Dedifferentiated amniotic fluid mesenchymal stem cell (primary cell): Measurements from ENCODE around the gene PRKCB.
"Not testable (repeated sequence)": the region's sequence is repeated elsewhere in the genome, so short reads cannot be mapped to it uniquely, and the experiment has no call there.

Source experiments
- DNase-seq: peaks from one replicate; pipeline ENCODE4 v3.0.0-alpha.2; 2016; ENCODE audit errors: extremely low spot score

The PRKCB gene

GRCh38 chr16:24009098-24009497 is 173.3 kb downstream of the PRKCB start:
- no peak for DNase-seq

- DNase-seq = no peak
These were observed 174.2 kb downstream of the PRKCB start for GRCh38 chr16:24009955-24010354.

DNA sequence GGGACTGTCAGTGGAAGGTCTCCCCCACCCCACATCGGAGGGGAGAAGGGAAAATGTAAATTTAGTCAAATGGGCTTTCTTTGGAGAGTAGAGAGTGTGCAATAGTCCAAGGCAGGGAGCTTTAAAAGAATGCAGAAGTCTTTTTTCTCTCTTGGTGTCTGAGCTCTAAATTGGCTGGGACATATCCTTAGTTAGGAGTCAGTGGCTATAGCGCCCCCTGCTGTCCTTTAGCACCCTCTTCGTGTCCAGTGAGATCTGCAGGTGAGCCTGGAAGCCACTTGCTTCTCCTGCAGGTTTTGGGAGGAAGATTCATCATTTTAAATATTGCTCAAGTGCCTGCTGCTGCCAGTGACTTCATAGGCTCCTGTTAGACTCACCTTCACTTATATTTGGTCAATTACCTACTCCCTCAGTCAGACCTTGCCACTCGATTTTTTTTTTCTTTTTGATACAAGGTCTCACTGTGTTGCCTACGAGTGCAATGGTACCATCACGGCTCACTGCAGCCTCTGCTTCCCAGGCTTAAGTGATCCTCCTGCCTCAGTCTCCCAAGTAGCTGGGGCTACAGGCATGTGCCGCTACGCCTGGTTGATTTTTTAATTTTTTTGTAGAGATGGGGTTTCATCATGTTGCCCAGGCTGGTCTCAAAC is 174.8 kb downstream of the PRKCB start:
- peak; percentile 51 for DNase-seq

- no peak for DNase-seq
These were observed 175.5 kb downstream of the PRKCB start for GRCh38 chr16:24011237-24011636.

- DNase-seq = no peak
These were observed 177.4 kb downstream of the PRKCB start for GRCh38 chr16:24013054-24013636.

DNA sequence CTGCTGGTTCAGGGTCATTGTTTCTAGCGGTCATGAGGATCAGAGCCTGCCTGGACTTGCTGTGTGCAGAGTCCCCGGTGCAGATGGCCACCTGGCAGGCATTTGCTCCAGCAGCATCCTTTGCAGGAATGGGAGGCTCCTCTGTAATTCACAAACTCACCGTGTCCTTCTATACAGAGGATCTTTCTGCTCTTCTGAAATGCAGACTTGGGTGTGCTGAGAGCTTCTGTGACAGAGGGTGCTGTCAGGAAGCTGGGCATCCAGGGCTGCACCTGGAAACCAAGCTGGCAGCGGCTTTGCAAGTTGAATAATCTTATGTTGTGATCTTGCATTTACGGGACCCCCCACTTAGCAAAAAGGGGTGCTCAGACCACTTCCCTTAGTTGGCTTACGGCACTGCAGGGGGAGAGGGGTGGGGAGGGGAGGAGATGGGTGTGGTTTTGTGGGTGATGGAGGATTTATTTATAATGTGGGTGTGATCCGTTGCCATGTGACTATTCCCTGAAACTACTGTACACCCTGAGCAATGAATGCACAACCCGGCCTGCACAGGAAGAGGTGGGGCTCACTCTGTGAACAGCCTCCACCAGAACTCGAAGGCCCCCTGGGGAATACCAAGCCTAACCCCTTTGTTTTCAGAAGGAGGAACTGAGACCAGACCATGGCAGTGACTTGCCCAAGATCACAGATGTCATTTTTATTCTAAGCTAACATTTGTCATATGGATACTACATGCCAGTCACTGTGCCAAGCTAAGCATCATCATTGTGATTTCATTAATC is 178.3 kb downstream of the PRKCB start:
- DNase-seq = no peak

DNA sequence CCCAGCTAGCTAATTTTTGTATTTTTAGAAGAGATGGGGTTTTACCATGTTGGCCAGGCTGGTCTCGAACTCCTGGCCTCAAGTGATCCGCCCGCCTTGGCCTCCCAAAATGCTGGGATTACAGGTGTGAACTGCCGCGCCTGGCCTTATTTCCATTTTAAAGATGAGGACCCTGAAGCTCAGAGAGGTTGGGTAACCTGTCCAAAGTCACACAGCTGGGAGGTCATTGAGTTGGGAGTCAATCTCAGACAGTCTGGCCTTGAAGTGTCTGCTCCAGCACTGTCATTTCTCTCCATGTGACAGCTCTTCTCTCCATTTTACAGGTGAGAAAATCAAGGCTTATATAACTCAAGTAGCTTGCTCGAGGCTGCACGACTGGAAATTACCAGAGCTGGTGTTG is 179.2 kb downstream of the PRKCB start:
- DNase-seq = not testable (repeated sequence)

- DNase-seq = no peak
These were observed 180.1 kb downstream of the PRKCB start for GRCh38 chr16:24015923-24016322.

- no peak for DNase-seq
These were observed 182.7 kb downstream of the PRKCB start for GRCh38 chr16:24018485-24018884.

DNA sequence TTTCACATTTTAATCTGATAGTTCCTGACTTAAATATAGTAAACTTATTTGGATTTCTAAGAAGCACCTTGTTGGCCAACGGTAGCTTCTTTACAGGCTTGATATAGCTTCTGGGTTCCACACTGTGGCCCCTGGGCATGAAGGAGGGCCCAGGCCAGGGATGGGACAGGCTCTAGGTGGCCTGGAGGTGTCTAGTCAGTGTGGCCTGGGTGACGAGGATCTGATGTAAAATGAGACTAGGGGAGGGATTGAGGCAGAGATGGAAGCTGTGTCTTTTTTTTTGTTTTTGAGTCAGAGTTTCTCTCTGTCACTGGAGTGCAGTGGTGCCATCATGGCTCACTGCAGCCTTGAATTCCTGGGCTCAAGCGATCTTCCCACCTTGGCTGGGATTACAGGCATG is 187.0 kb downstream of the PRKCB start:
- no peak for DNase-seq

- DNase-seq = no peak
These were observed 187.8 kb downstream of the PRKCB start for GRCh38 chr16:24023621-24024020.

DNA sequence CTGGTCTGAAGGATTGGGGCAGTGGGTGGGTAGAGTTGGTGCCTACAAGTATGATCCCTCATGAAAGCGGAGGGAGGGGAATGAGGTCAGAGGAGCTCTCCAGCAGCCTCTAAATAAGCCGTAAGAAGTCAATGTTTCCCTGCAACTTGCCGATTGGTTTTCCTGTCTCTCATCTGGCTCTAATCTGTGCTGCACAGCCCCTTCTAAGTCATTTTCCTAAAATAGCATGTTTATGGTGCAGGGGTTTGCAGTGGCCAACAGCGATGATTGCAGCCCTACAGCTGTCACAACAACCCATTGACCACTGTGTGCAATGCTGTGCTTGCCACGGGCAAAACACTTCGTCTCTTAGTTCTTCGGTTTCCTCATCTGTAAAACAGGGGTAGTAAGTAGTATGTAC is 189.2 kb downstream of the PRKCB start:
- DNase-seq = no peak

- DNase-seq = no peak
These were observed 191.7 kb downstream of the PRKCB start for GRCh38 chr16:24027466-24027865.

GRCh38 chr16:24029841-24030240 is 194.1 kb downstream of the PRKCB start:
- DNase-seq = not testable (repeated sequence)

DNA sequence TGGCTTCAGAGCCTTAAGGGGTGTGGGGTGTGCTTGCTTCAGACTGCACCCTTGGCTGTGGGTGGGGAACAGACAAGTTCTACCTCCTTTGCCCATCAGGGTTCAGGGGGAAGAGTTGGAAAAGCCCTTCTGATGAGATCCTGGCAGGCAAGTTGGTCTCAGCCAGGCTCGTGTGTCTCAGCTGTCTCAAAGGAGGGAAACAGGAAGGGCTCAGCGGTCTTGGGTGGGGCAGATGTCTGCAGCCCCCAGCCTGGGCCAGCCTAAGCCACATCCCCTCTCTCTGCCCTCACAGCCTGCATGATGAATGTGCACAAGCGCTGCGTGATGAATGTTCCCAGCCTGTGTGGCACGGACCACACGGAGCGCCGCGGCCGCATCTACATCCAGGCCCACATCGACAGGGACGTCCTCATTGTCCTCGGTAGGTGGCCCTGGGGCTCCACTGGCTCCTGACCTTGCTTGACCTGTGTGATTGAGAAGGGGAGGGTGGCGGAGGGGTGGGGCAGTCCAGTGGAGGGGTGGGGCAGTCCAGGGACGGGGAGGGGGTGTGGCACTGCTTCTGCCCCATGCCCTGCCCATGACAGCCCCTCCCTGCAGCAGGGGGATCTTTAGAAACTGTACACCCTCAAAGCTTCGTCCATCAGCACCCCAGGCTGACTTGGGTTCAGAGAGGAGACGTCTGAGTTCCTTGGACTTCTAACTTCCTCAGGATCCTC is 199.5 kb downstream of the PRKCB start:
- no peak for DNase-seq

DNA sequence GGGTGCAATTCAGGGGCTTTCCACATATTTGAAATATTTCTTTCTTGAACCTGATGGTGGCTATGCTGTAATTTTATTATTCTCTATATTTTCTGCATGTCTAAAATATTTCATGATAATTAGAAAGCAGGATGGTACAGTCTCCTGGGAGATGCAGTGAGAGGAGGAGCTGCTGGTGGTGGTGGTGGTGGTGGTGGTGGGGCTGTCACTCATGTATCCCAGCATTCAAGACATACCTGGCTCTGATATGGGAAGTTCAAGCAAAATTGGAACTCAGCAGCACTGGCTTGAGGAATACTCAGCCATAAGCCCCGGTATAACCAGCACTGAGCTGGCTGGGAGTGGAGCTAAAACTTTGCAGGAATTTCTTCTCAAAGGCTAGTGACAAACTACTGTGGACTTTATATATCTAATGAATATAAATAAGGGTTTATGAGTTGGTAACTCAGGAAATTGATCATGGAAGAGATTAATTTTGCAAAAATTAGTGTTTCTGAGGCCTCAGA is 200.3 kb downstream of the PRKCB start:
- DNase-seq = no peak

DNA sequence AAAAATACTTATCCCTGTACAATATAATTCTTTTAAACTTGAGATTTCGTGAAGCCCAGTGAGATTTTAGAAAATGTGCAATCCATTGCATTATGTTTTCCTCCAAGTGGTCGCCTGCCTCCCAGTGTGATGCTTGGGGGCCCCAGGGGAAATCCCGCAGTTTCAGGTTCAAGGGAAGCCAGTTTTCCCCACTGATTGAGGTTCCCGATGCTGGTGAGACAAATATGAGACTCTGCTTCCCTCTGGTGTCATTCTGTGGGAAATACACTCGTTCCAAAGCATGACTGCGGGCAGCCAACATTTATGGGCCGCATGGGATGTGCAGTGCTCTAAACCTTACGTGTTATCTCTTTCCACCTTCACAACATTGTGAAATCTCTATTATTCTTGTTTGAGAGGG is 200.8 kb downstream of the PRKCB start:
- DNase-seq = peak; percentile 46

GRCh38 chr16:24037335-24037734 is 201.6 kb downstream of the PRKCB start:
- DNase-seq = no peak

DNA sequence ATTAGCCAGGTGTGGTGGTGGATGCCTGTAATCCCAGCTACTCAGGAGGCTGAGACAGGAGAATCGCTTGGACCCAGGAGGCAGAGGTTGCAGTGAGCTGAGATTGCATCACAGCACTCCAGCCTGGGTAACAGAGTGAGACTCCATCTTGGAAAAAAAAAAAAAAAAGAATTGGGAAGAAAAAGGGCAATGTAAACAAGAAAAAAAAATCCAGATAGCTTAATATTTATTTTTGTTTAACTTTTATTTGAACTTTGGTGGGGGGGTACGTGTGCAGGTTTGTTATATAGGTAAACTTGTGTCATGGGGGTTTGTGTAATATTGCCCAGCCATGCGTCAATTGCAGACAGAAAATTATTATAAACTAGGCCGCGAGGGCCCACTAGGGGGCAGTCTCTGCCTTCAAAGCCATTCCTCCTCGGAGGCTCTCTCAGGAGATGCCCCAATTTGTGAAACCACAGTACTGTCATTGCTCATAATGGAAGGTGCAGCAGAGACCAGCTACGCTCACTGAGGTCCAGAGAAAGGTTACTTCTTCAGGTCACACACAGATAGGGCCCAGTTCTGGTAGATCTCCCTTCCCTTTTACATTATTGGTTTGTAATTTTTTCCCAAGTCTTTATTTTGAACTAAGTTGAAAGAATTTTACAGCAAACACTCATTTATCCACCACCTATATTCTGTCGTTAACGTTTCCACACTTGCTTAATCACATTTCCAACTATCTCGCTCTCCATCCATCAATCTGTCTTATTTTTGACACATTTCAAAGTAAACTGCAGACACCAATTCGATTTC is 206.2 kb downstream of the PRKCB start:
- peak; percentile 21 for DNase-seq

DNA sequence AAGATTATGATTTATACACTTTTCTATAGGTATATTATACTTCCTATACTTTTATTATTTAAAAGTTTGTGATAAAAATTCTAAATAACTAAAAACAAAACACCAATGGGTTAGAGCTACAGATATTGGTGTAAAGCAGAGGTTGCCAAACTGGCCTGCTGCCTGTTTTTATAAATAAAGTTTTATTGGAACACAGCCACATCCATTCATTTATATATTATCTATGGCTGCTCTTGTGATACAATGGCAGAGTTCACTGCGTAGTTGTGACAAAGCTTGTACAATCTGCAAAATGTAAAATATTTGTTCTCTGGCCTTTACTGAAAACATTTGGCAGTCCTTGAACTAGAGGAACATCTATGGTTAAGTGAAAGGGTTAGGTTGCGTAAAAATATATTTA is 208.7 kb downstream of the PRKCB start:
- DNase-seq = no peak

- DNase-seq = no peak
These were observed 209.9 kb downstream of the PRKCB start for GRCh38 chr16:24045641-24046040.
